Measurements from ENCODE around the gene KDM4C.

- TF ChIP-seq CTCF (IDR thresholded peaks at IDR 0.05), result no peak
- no peak for TF ChIP-seq POLR2A (IDR thresholded peaks at IDR 0.05; ENCODE audit: low read depth)
- TF ChIP-seq POLR2AphosphoS5 (IDR thresholded peaks at IDR 0.05), result no peak
- no peak for TF ChIP-seq EP300 (IDR thresholded peaks at IDR 0.05)
Observed at GRCh38 chr9:6764950-6765349, 7.2 kb downstream of the KDM4C start.
